SW 1271 (cell line): Measurements from ENCODE around the gene FANCD2.
"Not testable (repeated sequence)": the region's sequence is repeated elsewhere in the genome, so short reads cannot be mapped to it uniquely, and the experiment has no call there.

Experiments used
- DNase-seq, 2 experiments: peaks; one replicate each; lab custom pipeline; 2025; lab: John Stamatoyannopoulos, UW

The FANCD2 gene

GRCh38 chr3:10026084-10026890 lies at the start of gene FANCD2:
Gene FANCD2 (plus strand): TSS chr3:10026437. CDS start chr3:10028658, 2,221 bp downstream.
- DNase-seq = peak; percentile 73 to 83

DNA sequence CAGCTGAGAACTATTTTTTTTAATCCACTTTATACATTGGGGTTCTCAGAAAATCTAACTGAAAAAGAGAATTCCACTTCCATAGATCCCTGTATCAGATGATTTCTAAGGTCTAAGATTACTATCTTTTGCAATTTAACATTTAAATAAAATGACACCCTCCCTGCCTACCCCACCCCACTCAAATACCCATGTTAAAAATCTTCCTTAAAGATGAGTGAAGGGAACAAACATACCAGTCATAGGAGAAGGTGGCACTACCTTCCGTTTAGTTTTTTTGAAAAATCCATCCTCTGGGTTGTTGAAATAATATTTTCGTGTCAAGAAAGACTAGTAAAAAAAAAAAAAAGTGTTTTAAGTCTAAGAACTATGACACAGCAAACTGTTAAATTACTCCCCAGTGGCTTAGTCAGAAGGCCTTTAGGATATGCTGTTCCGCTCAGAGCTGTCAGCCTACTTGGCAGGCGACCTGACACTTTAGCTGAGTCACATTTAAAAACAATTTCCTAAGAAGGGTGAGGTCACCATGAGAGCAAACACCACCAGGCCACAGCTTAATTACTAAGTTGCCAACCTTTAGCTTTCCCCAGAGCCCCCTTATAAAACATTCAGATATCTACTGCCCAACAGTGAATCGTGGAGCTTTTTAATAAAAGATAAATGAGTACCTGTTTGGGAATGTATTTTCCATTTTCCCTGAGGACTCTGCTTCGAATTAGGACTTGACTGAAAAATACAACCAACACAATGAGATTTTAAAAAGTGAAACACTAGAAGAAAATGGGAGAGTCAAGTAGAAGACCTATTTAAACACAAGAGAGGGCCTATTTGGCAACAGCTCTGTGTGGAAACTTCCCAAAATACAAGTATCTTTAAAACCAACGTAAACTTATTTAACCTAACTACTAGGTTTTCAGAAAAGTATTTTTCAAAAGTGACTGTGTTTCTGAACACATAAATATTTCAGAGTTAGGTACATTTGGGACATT lies 49.2 kb upstream of the FANCD2 start:
- peak; percentile 84 to 98 for DNase-seq

GRCh38 chr3:9978710-9979305 lies 47.4 kb upstream of the FANCD2 start:
- no peak for DNase-seq

GRCh38 chr3:9980251-9980650 lies 46.0 kb upstream of the FANCD2 start:
- DNase-seq = no peak

- no peak for DNase-seq
Measured at GRCh38 chr3:9986230-9986725, 40.0 kb upstream of the FANCD2 start.

DNA sequence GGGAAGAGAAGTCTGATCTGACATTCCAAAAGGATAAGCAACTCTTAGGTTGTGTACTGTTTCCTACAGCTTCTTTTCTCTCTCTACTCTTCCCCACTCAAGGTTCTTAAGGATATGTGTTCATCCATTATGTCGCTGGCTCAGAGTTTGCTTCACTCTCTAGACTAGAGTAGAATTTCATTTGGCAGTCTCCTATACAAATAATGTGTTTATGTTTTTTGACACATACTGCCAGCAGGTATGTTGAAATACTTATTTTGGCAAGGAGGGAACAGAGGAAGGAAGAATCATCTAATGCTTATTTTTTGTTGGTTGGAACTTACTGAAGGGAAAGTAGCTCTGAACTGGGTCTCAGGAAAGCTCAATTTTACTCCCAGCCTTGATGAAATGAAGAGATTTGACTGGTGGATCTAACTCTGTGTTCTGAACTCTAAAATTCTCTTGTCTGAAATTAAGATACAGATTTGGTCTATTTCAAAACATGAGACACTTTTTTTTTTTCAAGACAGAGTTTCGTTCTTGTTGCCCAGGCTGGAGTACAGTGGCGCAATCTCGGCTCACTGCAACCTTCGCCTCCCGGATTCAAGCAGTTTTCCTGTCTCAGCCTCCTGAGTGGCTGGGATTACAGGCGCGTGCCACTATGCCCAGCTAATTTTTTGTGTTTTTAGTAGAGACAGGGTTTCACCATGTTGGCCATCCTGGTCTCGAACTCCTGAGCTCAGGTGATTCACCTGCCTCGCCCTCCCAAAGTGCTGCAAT lies 32.0 kb upstream of the FANCD2 start:
- no peak for DNase-seq

GRCh38 chr3:10000686-10001085 lies 25.6 kb upstream of the FANCD2 start:
- DNase-seq = no peak

DNA sequence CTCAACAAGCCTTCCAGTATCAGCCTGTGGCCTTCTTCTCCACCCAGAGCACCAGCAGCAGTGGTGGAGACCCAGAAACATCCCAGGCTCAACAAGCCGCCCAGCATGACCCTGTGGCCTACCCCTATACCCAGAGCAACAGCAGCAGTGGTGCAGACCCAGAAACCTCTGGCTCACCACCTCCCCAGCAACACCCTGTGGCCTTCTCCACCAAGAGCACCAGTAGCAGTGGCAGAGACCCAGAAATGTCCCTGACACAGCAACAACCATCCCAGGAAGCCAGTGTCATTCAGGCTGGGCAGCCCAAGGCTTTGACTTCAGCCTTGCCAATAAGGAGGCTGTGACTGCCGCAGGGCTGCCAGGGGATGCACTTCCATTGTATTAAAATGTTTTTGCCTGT lies 23.3 kb upstream of the FANCD2 start:
- no peak for DNase-seq

- no peak for DNase-seq
Measured at GRCh38 chr3:10004506-10004905, 21.7 kb upstream of the FANCD2 start.

DNA sequence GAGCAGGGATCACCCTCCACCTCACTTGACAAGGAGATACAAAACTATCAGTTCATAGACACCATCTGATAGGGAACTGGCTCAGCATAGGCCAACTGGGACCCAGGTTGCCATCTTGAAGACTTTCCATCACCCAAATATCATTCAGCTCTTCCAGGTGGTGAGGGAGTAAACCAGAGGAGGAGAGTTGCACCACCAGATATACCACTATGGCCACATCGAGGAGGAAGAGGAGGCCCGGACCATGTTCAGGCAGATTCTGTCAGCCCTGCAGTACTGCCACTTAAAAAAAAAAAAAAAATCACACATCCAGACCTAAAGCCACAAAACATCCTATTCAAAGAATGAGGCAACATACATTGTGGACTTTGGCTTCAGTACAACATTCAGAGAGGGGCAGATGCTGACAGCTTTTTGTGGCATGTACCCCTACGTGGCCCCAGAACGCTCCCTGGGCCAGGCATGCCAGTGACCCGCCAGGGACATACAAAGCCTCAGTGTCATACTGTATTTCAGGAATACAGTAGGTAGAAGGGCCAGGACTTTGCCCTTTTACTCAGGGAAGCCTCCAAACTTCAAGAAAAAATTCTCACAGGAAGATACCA lies 21.2 kb upstream of the FANCD2 start:
- no peak for DNase-seq

- DNase-seq = no peak
Measured at GRCh38 chr3:10006048-10006761, 20.0 kb upstream of the FANCD2 start.

DNA sequence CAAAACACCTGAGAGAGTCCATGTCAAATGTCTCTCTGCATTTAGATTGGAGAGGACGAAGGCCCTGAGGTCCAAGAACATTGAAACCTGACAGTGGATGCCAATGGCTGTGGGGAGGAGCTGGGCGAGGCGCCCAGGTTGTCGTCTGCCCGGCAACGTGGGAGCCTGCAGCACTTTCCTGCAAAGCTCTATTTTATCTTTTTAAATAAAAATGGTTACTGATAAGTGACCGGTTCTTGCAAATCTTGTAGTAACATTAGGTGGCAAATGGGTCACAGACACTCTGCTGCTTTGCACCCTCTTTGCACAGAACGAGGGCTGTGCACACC lies 19.5 kb upstream of the FANCD2 start:
- DNase-seq = no peak

DNA sequence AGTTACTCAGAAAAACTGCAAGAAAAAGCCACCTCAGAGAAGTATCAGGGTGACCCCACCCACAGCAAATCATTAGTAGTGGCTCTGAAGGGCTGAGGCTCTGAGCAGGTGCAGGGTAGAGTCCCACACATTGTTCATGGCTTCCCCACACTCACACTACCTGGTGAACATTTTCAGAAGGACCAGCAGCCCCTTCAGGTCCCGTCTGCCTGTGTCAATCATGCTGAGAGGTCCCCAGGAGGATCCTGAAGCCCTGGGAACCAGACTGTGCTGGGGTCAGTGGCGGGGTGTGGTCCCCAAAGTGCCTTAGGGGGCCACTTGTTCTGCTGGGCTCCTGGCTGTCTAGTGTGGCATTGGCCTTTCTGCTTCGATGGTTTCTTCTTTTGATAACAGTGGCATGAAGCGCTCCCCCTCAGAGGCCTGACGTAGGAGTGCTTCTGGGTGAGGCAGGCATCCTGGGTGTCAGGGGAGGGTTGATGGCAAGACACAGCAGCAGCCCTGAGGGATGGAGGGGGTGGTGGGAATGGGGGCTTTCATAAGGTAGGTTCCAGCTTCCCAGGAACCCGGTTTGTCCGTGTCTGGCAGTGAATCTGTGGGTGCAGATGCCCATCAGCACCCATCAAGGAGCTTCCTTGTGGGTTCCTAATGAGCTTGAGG lies 19.0 kb upstream of the FANCD2 start:
- DNase-seq = no peak

DNA sequence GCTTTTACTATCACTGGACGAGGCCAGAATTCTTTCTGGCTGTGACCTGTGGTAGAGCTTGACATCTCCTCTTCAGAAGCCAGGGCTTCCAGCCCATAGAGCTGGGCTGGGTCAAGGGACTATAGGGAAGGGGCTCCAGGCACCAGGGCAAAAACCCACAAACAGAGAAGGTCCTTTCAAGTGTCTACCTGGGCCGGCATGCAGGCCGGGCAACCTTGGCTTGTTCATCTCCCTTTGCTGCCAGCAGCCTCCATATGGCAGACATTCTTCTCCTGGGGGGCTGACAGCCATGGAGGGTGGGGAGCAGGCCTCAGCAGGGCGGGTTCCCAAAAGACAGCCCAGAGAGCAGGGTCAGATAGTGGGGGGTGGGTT lies 18.0 kb upstream of the FANCD2 start:
- DNase-seq = not testable (repeated sequence)

GRCh38 chr3:10008588-10009344 lies 17.5 kb upstream of the FANCD2 start:
- peak in 1 of 2 experiments; percentile 74 for DNase-seq

DNA sequence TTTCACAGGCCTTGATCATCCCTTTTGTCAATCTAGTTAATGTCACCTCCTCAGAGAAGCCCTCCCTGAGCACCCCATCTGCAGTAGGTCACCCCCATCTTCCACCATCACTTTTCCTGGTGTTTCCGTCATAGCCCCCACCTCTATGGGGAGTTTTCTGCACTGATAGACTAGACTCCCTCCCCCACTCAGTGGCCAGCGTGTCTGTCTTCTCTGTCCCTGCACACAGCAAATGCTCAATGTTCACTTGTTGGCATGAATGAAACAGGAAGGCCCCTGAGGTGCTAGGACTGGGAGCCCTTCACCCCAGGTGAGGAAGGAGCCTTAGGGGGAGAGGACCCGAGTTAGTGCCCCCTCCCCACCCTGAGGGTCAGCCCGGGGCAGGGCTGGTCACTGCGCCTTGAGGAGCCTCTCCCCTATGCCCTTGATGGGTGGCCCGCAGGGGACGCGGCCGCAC lies 15.8 kb upstream of the FANCD2 start:
- no peak for DNase-seq

DNA sequence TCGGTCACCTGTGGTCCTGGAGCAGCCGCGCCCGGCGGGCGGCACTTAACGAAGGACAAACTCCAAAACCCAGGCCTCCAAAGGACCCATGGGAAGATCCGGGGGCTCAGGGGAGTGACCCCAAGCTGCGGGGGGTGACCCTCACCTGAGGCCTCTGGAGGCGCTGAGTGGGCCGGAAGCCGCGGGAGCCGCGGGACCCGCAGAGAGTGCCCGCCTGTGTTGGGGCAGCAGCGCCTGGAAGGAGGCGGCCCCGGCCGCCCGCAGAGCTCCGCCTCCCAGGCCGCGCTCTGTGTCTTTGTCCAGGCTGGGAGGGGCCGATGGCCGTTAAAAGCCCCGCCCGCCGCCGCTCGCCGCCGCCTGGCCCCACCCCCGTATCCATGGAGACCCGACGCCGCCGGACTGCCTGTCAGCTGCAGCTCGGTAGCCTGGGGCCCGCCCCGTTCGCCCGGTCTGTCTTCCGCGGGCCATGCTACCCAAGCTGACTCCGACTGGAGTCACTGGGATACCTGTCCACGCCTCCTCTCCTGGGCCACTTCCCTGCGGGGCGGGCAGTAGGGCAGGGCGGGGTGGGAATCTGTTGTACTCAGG lies 15.3 kb upstream of the FANCD2 start:
- peak; percentile 70 to 92 for DNase-seq

- no peak for DNase-seq
Measured at GRCh38 chr3:10011631-10012030, 14.6 kb upstream of the FANCD2 start.

DNA sequence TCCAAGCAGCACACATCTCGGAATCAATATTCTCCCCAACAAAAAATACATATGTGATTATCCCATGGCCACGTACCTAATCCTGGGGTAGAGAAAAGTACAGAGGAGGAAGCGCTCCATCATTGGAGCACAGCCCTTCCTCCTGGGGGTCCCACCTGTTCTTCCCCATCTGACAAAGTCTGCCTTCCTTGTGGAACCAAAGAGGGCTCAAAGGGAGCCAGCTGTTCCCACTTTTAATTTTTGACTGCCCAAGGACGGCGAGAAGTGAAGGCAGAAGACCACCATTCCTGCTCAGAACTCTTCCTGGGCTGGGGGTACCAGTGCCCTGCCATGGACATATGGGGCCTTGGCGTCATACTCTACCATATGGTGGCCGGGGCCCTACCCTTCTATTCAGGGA lies 14.1 kb upstream of the FANCD2 start:
- no peak for DNase-seq
